Thyroid gland (tissue), 4 donors: ENCODE results near the gene UGT1A7.

Source experiments
- POLR2A ChIP-seq, 2 donors: fragments of 450-650 bp; IDR thresholded peaks; one replicate each; pipeline ENCODE4 v1.6.1; 2017; ENCODE audit warnings: antibody characterized with exemption in 2 of 2, mild to moderate bottlenecking in 2 of 2, moderate library complexity in 1 of 2
- TF ChIP-seq, protein P1 (sequence below), 6 experiments: fragments of 200-600 bp in 3 of 6; fragments of 450-650 bp in 3 of 6; sonication (generic) in 3 of 6; IDR thresholded peaks; one replicate each; pipeline ENCODE4 v1.5.1; 2016 to 2019; ENCODE audit warnings: antibody characterized with exemption in 6 of 6, mild to moderate bottlenecking in 2 of 6, inconsistent platforms in 1 of 6, moderate library complexity in 1 of 6

GRCh38 chr2:233813236-233814055 is 131.7 kb downstream of the UGT1A7 start:
- TF ChIP-seq, protein P1, sequence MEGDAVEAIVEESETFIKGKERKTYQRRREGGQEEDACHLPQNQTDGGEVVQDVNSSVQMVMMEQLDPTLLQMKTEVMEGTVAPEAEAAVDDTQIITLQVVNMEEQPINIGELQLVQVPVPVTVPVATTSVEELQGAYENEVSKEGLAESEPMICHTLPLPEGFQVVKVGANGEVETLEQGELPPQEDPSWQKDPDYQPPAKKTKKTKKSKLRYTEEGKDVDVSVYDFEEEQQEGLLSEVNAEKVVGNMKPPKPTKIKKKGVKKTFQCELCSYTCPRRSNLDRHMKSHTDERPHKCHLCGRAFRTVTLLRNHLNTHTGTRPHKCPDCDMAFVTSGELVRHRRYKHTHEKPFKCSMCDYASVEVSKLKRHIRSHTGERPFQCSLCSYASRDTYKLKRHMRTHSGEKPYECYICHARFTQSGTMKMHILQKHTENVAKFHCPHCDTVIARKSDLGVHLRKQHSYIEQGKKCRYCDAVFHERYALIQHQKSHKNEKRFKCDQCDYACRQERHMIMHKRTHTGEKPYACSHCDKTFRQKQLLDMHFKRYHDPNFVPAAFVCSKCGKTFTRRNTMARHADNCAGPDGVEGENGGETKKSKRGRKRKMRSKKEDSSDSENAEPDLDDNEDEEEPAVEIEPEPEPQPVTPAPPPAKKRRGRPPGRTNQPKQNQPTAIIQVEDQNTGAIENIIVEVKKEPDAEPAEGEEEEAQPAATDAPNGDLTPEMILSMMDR (IDR thresholded peaks at IDR 0.05) = no peak
- no peak for TF ChIP-seq POLR2A (IDR thresholded peaks at IDR 0.05)
